Small intestine (tissue), 16 donors: ENCODE measurements around the gene SNX21. TPM values are rescaled to one million over a fixed set of nuclear protein-coding genes. Genes with fewer than 3 reads are reported as not detected.
"Not testable (repeated sequence)": the region's sequence is repeated elsewhere in the genome, so short reads cannot be mapped to it uniquely, and the experiment has no call there.

Source experiments
- DNase-seq, 2 donors: peaks; one replicate each; pipeline versions ENCODE4 v3.0.0 to v3.0.0-alpha.2; 2013
- FAIRE-seq: peaks from 2 replicates; lab custom pipeline; 2012; peaks lifted over from hg19 to GRCh38; lab: Jason Lieb, UNC
- H3K27ac ChIP-seq, 3 donors: one replicate each; pipeline ENCODE4 v1.5.1; 2013; ENCODE audit warnings: low read length in 2 of 3, mild to moderate bottlenecking in 2 of 3, control low read depth in 1 of 3, inconsistent platforms in 1 of 3, low read depth in 1 of 3, moderate library complexity in 1 of 3
- H3K27me3 ChIP-seq, 3 donors: one replicate each; pipeline ENCODE4 v1.6.1; 2013; ENCODE audit warnings: low read length in 3 of 3, inconsistent platforms in 1 of 3; ENCODE audit not compliant: control insufficient read depth in 3 of 3, insufficient read depth in 3 of 3
- H3K36me3 ChIP-seq, 3 donors: one replicate each; pipeline ENCODE4 v1.6.1; 2013; ENCODE audit warnings: low read length in 3 of 3, inconsistent platforms in 1 of 3, low read depth in 1 of 3, mild to moderate bottlenecking in 1 of 3, moderate library complexity in 1 of 3; ENCODE audit not compliant: control insufficient read depth in 3 of 3, insufficient read depth in 2 of 3
- H3K4me1 ChIP-seq, 3 donors: one replicate each; pipeline ENCODE4 v1.6.1; 2013; ENCODE audit warnings: low read length in 2 of 3, inconsistent platforms in 1 of 3, low read depth in 1 of 3, mild to moderate bottlenecking in 1 of 3, moderate library complexity in 1 of 3; ENCODE audit not compliant: control insufficient read depth in 3 of 3, insufficient read depth in 2 of 3
- H3K4me3 ChIP-seq, 3 donors: one replicate each; pipeline ENCODE4 v1.5.1; 2013; ENCODE audit warnings: low read length in 3 of 3, control low read depth in 1 of 3, inconsistent platforms in 1 of 3, low read depth in 1 of 3, mild to moderate bottlenecking in 1 of 3, moderate library complexity in 1 of 3
- H3K9me3 ChIP-seq, 2 donors: one replicate each; pipeline ENCODE4 v1.6.1; 2013; ENCODE audit warnings: low read depth in 1 of 2, low read length in 1 of 2; ENCODE audit not compliant: control insufficient read depth in 2 of 2, insufficient read depth in 1 of 2
- WGBS, 3 donors: extraction: QIAGEN DNeasy Blood & Tissue Kit; methylation state at CpG; one replicate each; pipeline ENCODE4 v1.1.7; 2013; 5-methylcytosine and 5-hydroxymethylcytosine counted together
- long read RNA-seq, 10 donors: transcript quantifications; one replicate each; lab custom pipeline, GENCODE V29; 2026
- polyA plus RNA-seq, 4 donors: library from polyadenylated mRNA; stranded (reverse) in 3 of 4; unstranded in 1 of 4; fragments of 200-250 nt in 3 of 4; fragments of 120-200 nt in 1 of 4; gene quantifications; one replicate each; pipeline versions ENCODE4 v1.2.1 to v1.2.3, GENCODE V29; 2013
- donor health status: healthy with polysubstance abuse.
- donor health status: control.
- donor health status: control.
- donor health status: Bipolar disorder and iron deficiency.
- donor health status: healthy.

SNX21 gene, protein sequence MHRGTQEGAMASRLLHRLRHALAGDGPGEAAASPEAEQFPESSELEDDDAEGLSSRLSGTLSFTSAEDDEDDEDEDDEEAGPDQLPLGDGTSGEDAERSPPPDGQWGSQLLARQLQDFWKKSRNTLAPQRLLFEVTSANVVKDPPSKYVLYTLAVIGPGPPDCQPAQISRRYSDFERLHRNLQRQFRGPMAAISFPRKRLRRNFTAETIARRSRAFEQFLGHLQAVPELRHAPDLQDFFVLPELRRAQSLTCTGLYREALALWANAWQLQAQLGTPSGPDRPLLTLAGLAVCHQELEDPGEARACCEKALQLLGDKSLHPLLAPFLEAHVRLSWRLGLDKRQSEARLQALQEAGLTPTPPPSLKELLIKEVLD
- 10 to 100 TPM in 2 of 4 donors, 1 to 10 TPM in 2; 7.8 to 14.6 (median 10.1) TPM for polyA plus RNA-seq
- long read RNA-seq, donor 1, partial matches to known transcripts = 0 of 4 reads
- long read RNA-seq, donor 1, other reads (novel, unspliced or antisense) = 0 of 4 reads
- long read RNA-seq, donor 2 = 0 reads
- long read RNA-seq, donor 3 = 0 reads
- long read RNA-seq, donor 4 = 0 reads
- long read RNA-seq, donor 5, partial matches to known transcripts = 0 of 1 reads
- long read RNA-seq, donor 5, other reads (novel, unspliced or antisense) = 0 of 1 reads
- long read RNA-seq, donor 6, partial matches to known transcripts = 0 of 1 reads
- long read RNA-seq, donor 6, other reads (novel, unspliced or antisense) = 0 of 1 reads
- long read RNA-seq, donor 7, partial matches to known transcripts = 0 of 6 reads
- long read RNA-seq, donor 7, other reads (novel, unspliced or antisense) = 0 of 6 reads
- long read RNA-seq, donor 8, partial matches to known transcripts = 0 of 1 reads
- long read RNA-seq, donor 8, other reads (novel, unspliced or antisense) = 0 of 1 reads
- long read RNA-seq, donor 9 = 0 reads
- long read RNA-seq, donor 10, partial matches to known transcripts = 0 of 4 reads
- long read RNA-seq, donor 10, other reads (novel, unspliced or antisense) = 0 of 4 reads

DNA sequence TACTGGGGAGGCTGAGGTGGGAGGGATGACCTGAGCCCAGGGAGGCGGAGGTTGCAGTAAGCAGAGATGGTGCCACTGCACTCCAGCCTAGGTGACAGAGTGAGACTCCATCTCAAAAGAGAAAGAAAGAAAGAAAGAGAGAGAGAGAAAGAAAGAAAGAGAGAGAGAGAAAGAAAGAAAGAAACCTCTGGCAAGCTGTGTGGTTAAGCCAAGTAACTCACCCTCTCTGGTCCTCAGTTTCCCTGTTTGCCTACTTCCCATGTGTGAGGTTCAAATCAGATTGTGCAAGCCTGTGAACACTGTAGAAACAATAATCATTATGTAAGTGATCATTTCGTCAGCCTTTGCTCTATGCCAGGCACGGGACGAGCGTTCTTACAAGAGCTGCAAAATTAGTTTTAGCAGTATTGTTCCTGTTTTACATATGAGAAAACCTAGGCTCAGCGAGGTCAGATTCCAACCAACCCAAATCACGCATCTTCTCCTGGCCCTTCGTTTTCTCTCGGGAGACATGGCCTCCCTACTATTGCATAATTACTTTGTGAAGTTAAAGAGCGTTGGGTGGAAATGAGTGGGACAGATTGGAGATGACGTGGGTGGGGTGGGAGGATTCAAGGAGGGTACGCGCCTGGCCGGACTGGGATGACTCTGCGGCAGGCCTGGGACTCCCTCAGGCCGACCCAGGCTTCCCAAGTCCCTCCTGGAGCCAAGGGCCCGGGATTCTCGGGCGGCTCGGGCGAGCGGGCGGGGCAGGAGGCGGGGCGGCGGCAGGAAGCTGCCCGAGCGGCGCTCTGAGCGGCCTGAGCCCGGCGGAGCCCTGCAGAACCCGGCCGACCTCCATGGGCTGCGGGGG is at the start of gene SNX21:
Gene SNX21 (plus strand): TSS at position 770 of the 853 bp plus-strand sequence. CDS start 121 bp downstream, outside the sequence.
- H3K27ac ChIP-seq = peak within 1 kb of the TSS; percentile 54 to 87 (median 72)
- FAIRE-seq = no peak
- H3K9me3 ChIP-seq = no peaks in the 10 kb centered on the region
- no peaks in the 10 kb centered on the region for H3K27me3 ChIP-seq
- peaks cover 0 to 8% (median 0%) of the 10 kb centered on the region in 3 donors for H3K36me3 ChIP-seq
- whole genome bisulfite sequencing, 3 donors = 5 to 13% (median 6%) methylated on average over 19 to 35 of the region's 35 CpGs
- DNase-seq = peak; percentile 67 to 87
- peaks cover 0 to 3% (median 0%) of the 10 kb centered on the region in 3 donors for H3K4me1 ChIP-seq
- H3K4me3 ChIP-seq = peak within 1 kb of the TSS; percentile 72 to 83 (median 74)

DNA sequence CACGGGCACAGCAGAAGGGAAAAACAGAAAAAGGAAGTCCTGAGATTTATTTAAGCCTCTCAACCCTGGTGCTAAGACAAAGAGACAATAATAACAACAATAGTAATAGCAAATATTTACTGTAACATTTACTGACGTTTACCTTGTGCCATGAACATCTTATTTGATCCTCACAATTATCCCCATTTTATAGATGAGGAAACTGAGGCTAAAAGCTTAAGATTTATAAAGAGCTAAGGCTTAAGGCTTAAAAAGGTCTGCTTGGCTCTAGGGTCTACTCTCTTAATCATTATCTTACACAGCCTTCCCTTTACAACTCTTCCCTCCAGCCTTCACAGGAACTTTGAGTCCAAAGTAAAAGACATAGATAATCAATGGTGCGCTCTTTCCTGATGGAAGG is 45.2 kb upstream of the SNX21 start:
- FAIRE-seq (no peak), DNase-seq (no peak)
- Histone ChIP-seq H3K4me3 (no peak overlapping the region), H3K27me3 (no peaks in the 10 kb centered on the region), H3K4me1 (peaks cover 0 to 7% (median 3%) of the 10 kb centered on the region in 3 donors), H3K9me3 (no peaks in the 10 kb centered on the region), H3K27ac (no peak overlapping the region), H3K36me3 (peaks cover 0 to 2% (median 0%) of the 10 kb centered on the region in 3 donors)
- WGBS, 3 donors = 61 to 67% (median 64%) methylated on average over 3 of the region's 3 CpGs

- Histone ChIP-seq H3K4me3 (peak overlapping the region; percentile 66 to 83 (median 75)), H3K4me1 (peaks cover 0 to 7% (median 3%) of the 10 kb centered on the region in 3 donors), H3K9me3 (no peaks in the 10 kb centered on the region), H3K36me3 (peaks cover 8 to 26% (median 11%) of the 10 kb centered on the region in 3 donors), H3K27ac (peak overlapping the region; percentile 35 to 80 (median 73)), H3K27me3 (no peaks in the 10 kb centered on the region)
- DNase-seq = peak in 1 of 2 donors; percentile 31
- 5 to 17% (median 8%) methylated on average over 19 of the region's 19 CpGs for WGBS, 3 donors
- no peak for FAIRE-seq
Measured at GRCh38 chr20:45792317-45793118, 41.1 kb upstream of the SNX21 start.

GRCh38 chr20:45796337-45797065 is 37.1 kb upstream of the SNX21 start:
- 92 to 96% (median 96%) methylated on average over 11 of the region's 11 CpGs for WGBS, 3 donors
- Histone ChIP-seq H3K4me3 (no peak overlapping the region), H3K4me1 (peaks cover 0 to 7% (median 3%) of the 10 kb centered on the region in 3 donors), H3K36me3 (peaks cover 13 to 44% (median 18%) of the 10 kb centered on the region in 3 donors), H3K9me3 (no peaks in the 10 kb centered on the region), H3K27ac (no peak overlapping the region), H3K27me3 (no peaks in the 10 kb centered on the region)
- no peak for DNase-seq
- no peak for FAIRE-seq

GRCh38 chr20:45797510-45797909 is 36.1 kb upstream of the SNX21 start:
- no CpG with 5 or more reads among the region's 1 CpG for WGBS, 3 donors
- FAIRE-seq, DNase-seq, H3K4me1 ChIP-seq, H3K27me3 ChIP-seq, H3K27ac ChIP-seq, H3K4me3 ChIP-seq, H3K9me3 ChIP-seq: not testable (repeated sequence)
- H3K36me3 ChIP-seq = peaks cover 18 to 49% (median 24%) of the 10 kb centered on the region in 3 donors

- DNase-seq, H3K27me3 ChIP-seq, H3K4me3 ChIP-seq, H3K4me1 ChIP-seq, H3K27ac ChIP-seq, FAIRE-seq, H3K9me3 ChIP-seq: not testable (repeated sequence)
- 87 to 96% (median 92%) methylated on average over 3 of the region's 3 CpGs for WGBS, 3 donors
- H3K36me3 ChIP-seq = peaks cover 23 to 48% (median 24%) of the 10 kb centered on the region in 3 donors
Measured at GRCh38 chr20:45797955-45798354, 35.6 kb upstream of the SNX21 start.
